H1 (cell line): Measurements from ENCODE around the gene KIF5A. TPM values are rescaled to one million over a fixed set of nuclear protein-coding genes. Genes with fewer than 3 reads are reported as not detected.

Source experiments
- CTCF ChIA-PET: fragments of 300-600 bp; sonication (Branson Sonifier 250); formaldehyde crosslinking; loops from one replicate; lab custom pipeline; 2021; ENCODE audit not compliant: partially characterized antibody; lab: Charles Lee
- POLR2A ChIA-PET: fragments of 300-600 bp; sonication (Branson Sonifier 250); formaldehyde crosslinking; loops from one replicate; lab custom pipeline; 2021; ENCODE audit warnings: inconsistent platforms; ENCODE audit not compliant: partially characterized antibody; lab: Charles Lee
- DNase-seq, 2 experiments: peaks; one replicate each; pipeline versions ENCODE4 v3.0.0 to v3.0.0-alpha.2; 2010 to 2022; ENCODE audit warnings: low spot score in 2 of 2, low read depth in 1 of 2, mixed read lengths in 1 of 2
- FAIRE-seq: peaks from 2 replicates; lab custom pipeline; 2011; peaks lifted over from hg19 to GRCh38; lab: Jason Lieb, UNC
- H2AFZ ChIP-seq: 2 replicates; pipeline ENCODE4 v1.8.1; 2012; ENCODE audit warnings: low read length, inconsistent platforms
- H2AK5ac ChIP-seq: 2 replicates; pipeline ENCODE4 v1.6.1; 2013; ENCODE audit warnings: low read depth, low read length
- H2BK120ac ChIP-seq: replicated peaks from 2 replicates; pipeline ENCODE3; 2013; ENCODE audit warnings: low read depth, low read length, inconsistent platforms
- H2BK12ac ChIP-seq: 2 replicates; pipeline ENCODE4 v1.6.1; 2013; ENCODE audit warnings: low read depth, low read length
- H2BK15ac ChIP-seq: 2 replicates; pipeline ENCODE4 v1.6.1; 2013; ENCODE audit warnings: low read length
- H2BK20ac ChIP-seq: 2 replicates; pipeline ENCODE4 v1.6.1; 2013; ENCODE audit warnings: low read length
- H2BK5ac ChIP-seq: 2 replicates; pipeline ENCODE4 v1.6.1; 2013; ENCODE audit warnings: low read depth, low read length
- H3K14ac ChIP-seq: 2 replicates; pipeline ENCODE4 v1.6.1; 2013; ENCODE audit warnings: inconsistent platforms; ENCODE audit not compliant: insufficient read length
- H3K18ac ChIP-seq: 2 replicates; pipeline ENCODE4 v1.6.1; 2013; ENCODE audit warnings: low read length; ENCODE audit errors: extremely low read depth
- H3K23ac ChIP-seq: 2 replicates; pipeline ENCODE4 v1.6.1; 2013; ENCODE audit warnings: inconsistent platforms; ENCODE audit not compliant: insufficient read length
- H3K23me2 ChIP-seq: 2 replicates; pipeline ENCODE4 v1.6.1; 2013; ENCODE audit warnings: low read depth, low read length
- H3K27ac ChIP-seq: 2 replicates; pipeline ENCODE4 v1.6.1; 2011; ENCODE audit warnings: low read depth, low read length, inconsistent platforms
- H3K27me3 ChIP-seq, 4 experiments: replicated peaks in 1 of 4; 1 replicate in 1 of 4; 2 replicates in 3 of 4; pipeline versions ENCODE4 v1.6.1 to v1.8.1; 2011 to 2013; ENCODE audit warnings: low read length in 3 of 4, mild to moderate bottlenecking in 3 of 4, inconsistent platforms in 2 of 4, mixed read lengths in 2 of 4, moderate library complexity in 1 of 4; ENCODE audit not compliant: control insufficient read depth in 3 of 4, insufficient read depth in 3 of 4; ENCODE audit errors: extremely low read depth in 1 of 4
- H3K36me3 ChIP-seq, 4 experiments: 2 replicates each; pipeline versions ENCODE4 v1.6.1 to v1.8.1; 2011 to 2013; ENCODE audit warnings: mild to moderate bottlenecking in 4 of 4, low read length in 3 of 4, moderate library complexity in 2 of 4, control low read depth in 1 of 4, inconsistent platforms in 1 of 4; ENCODE audit not compliant: insufficient read depth in 4 of 4, control insufficient read depth in 2 of 4
- H3K4ac ChIP-seq: replicated peaks from 2 replicates; pipeline ENCODE3; 2013; ENCODE audit warnings: low read length, low read depth, mixed read lengths, inconsistent platforms; ENCODE audit not compliant: insufficient read length
- H3K4me1 ChIP-seq, 4 experiments: replicated peaks in 1 of 4; 1 replicate in 1 of 4; 2 replicates in 3 of 4; pipeline versions ENCODE4 v1.6.1 to v1.8.1; 2011 to 2013; ENCODE audit warnings: low read length in 3 of 4, inconsistent platforms in 2 of 4, mixed read lengths in 1 of 4; ENCODE audit not compliant: insufficient read depth in 4 of 4, control insufficient read depth in 3 of 4
- H3K4me2 ChIP-seq, 2 experiments: 2 replicates each; pipeline versions ENCODE4 v1.6.1 to v1.8.1; 2011 to 2013; ENCODE audit warnings: low read depth in 2 of 2, low read length in 2 of 2, control low read depth in 1 of 2, inconsistent platforms in 1 of 2, mild to moderate bottlenecking in 1 of 2; ENCODE audit not compliant: insufficient read depth in 1 of 2
- H3K4me3 ChIP-seq, 4 experiments: fragments of 200-600, 300-600 bp in 1 of 4; sonication (generic), shearing (Covaris generic), sonication (Bioruptor Twin) in 1 of 4; 2 replicates each; pipeline versions ENCODE4 v1.5.1 to v1.8.1; 2011 to 2016; ENCODE audit warnings: low read length in 4 of 4, low read depth in 3 of 4, control low read depth in 2 of 4, inconsistent platforms in 2 of 4, mild to moderate bottlenecking in 2 of 4, mixed read lengths in 1 of 4, moderate library complexity in 1 of 4; ENCODE audit not compliant: insufficient read depth in 2 of 4; ENCODE audit errors: extremely low read depth in 1 of 4
- H3K56ac ChIP-seq: replicated peaks from 2 replicates; pipeline ENCODE3; 2013; ENCODE audit warnings: low read depth, mild to moderate bottlenecking, mixed read lengths, low read length, inconsistent platforms; ENCODE audit not compliant: insufficient read length
- H3K79me1 ChIP-seq: 2 replicates; pipeline ENCODE4 v1.6.1; 2013; ENCODE audit warnings: low read depth, low read length, control low read depth
- H3K79me2 ChIP-seq, 2 experiments: 2 replicates each; pipeline versions ENCODE4 v1.6.1 to v1.8.1; 2012 to 2013; ENCODE audit warnings: low read length in 2 of 2, mild to moderate bottlenecking in 2 of 2, inconsistent platforms in 1 of 2; ENCODE audit not compliant: insufficient read depth in 2 of 2, control insufficient read depth in 1 of 2
- H3K9ac ChIP-seq, 4 experiments: replicated peaks in 1 of 4; 1 replicate in 1 of 4; 2 replicates in 3 of 4; pipeline versions ENCODE4 v1.6.1 to v1.8.1; 2011 to 2013; ENCODE audit warnings: low read depth in 3 of 4, low read length in 3 of 4, control low read depth in 2 of 4, mild to moderate bottlenecking in 2 of 4, moderate library complexity in 2 of 4, inconsistent platforms in 1 of 4; ENCODE audit errors: extremely low read depth in 1 of 4
- H3K9me3 ChIP-seq, 2 experiments: 2 replicates each; pipeline versions ENCODE4 v1.6.1 to v1.8.1; 2012 to 2013; ENCODE audit warnings: mild to moderate bottlenecking in 2 of 2, moderate library complexity in 2 of 2, control low read depth in 1 of 2, inconsistent platforms in 1 of 2, low read depth in 1 of 2, low read length in 1 of 2, mixed read lengths in 1 of 2; ENCODE audit not compliant: insufficient read depth in 2 of 2
- H4K20me1 ChIP-seq, 2 experiments: replicated peaks in 1 of 2; 2 replicates each; pipeline versions ENCODE3 to v1.8.1; 2011 to 2013; ENCODE audit warnings: inconsistent platforms in 2 of 2, low read length in 2 of 2, mild to moderate bottlenecking in 1 of 2; ENCODE audit not compliant: insufficient read depth in 2 of 2, control insufficient read depth in 1 of 2
- H4K5ac ChIP-seq: 2 replicates; pipeline ENCODE4 v1.6.1; 2013; ENCODE audit warnings: low read length, low read depth, mixed read lengths, inconsistent platforms; ENCODE audit not compliant: insufficient read length
- H4K8ac ChIP-seq: 2 replicates; pipeline ENCODE4 v1.8.0; 2013; ENCODE audit warnings: mild to moderate bottlenecking, moderate library complexity, low read length, inconsistent platforms; ENCODE audit not compliant: insufficient read depth; ENCODE audit errors: extremely low read depth
- H4K91ac ChIP-seq: replicated peaks from 2 replicates; pipeline ENCODE3; 2013; ENCODE audit warnings: low read length, mixed read lengths, inconsistent platforms; ENCODE audit not compliant: insufficient read length
- CHD1 ChIP-seq: IDR thresholded peaks from 2 replicates; pipeline ENCODE4 v1.6.1; 2012; ENCODE audit warnings: low read depth, low read length, improper control_type of control experiment
- CREB1 ChIP-seq: IDR thresholded peaks from 2 replicates; pipeline ENCODE4 v1.6.1; 2012; ENCODE audit warnings: inconsistent platforms
- E2F6 ChIP-seq: IDR thresholded peaks from 2 replicates; pipeline ENCODE4 v1.6.1; 2012; ENCODE audit warnings: inconsistent platforms
- FOSL1 ChIP-seq: IDR thresholded peaks from 2 replicates; pipeline ENCODE4 v1.6.1; 2011; ENCODE audit warnings: mild to moderate bottlenecking, low read depth, low read length, moderate library complexity; ENCODE audit not compliant: insufficient read depth
- JUND ChIP-seq: IDR thresholded peaks from 2 replicates; pipeline ENCODE4 v1.6.1; 2011; ENCODE audit warnings: mild to moderate bottlenecking, improper control_type of control experiment, low read length
- PHF8 ChIP-seq: fragments of 200-600 bp; sonication (generic); conservative IDR thresholded peaks from 2 replicates; pipeline ENCODE4 v1.7.1; 2012; ENCODE audit warnings: low read depth, mild to moderate bottlenecking, inconsistent platforms, low read length, moderate library complexity
- RAD21 ChIP-seq, 2 experiments: IDR thresholded peaks in 1 of 2; conservative IDR thresholded peaks in 1 of 2; 2 replicates each; pipeline ENCODE4 v1.6.1; 2011; ENCODE audit warnings: low read depth in 2 of 2, low read length in 2 of 2, improper control_type of control experiment in 1 of 2, inconsistent platforms in 1 of 2, mild to moderate bottlenecking in 1 of 2, moderate library complexity in 1 of 2
- SUZ12 ChIP-seq: fragments of 200-600 bp; sonication (generic); IDR thresholded peaks from 2 replicates; pipeline ENCODE4 v1.6.1; 2012; ENCODE audit warnings: mild to moderate bottlenecking, inconsistent platforms, low read length, moderate library complexity, mixed read lengths
- TCF12 ChIP-seq: IDR thresholded peaks from 2 replicates; pipeline ENCODE4 v1.6.1; 2011; ENCODE audit warnings: low read depth, mild to moderate bottlenecking, low read length
- TEAD4 ChIP-seq: IDR thresholded peaks from 2 replicates; pipeline ENCODE4 v1.6.1; 2012; ENCODE audit warnings: low read depth, low read length, inconsistent platforms, mixed read lengths
- WGBS, 2 experiments: shearing (Covaris generic) in 1 of 2; methylation state at CpG; one replicate each; pipeline versions ENCODE4 v1.1.6 to v1.1.7; 2013 to 2015; ENCODE audit warnings: low lambda C conversion rate in 2 of 2, mixed read lengths in 2 of 2, inconsistent platforms in 1 of 2, low coverage in 1 of 2, missing lambda C conversion rate in 1 of 2; ENCODE audit not compliant: insufficient replicate concordance in 2 of 2, insufficient coverage in 1 of 2, insufficient read length in 1 of 2; ENCODE audit errors: extremely low coverage in 1 of 2, missing lambda C conversion rate in 1 of 2; 5-methylcytosine and 5-hydroxymethylcytosine counted together
- polyA plus RNA-seq, 7 experiments: library from polyadenylated mRNA; depleted of rRNA in 3 of 7; stranded (reverse) in 5 of 7; unstranded in 2 of 7; fragments of >200 nt in 5 of 7; fragments of 200-250 nt in 2 of 7; gene quantifications; 1 replicate in 5 of 7; 2 replicates in 1 of 7; 4 replicates in 1 of 7; pipeline versions ENCODE4 v1.2.1 to v1.2.3, GENCODE V29; 2011 to 2013; ENCODE audit warnings: missing spikeins in 2 of 7, mixed read lengths in 2 of 7
- total RNA-seq: library from RNA; stranded (reverse); fragmentation: NEBNext Ultra II Directional; extraction: Animal tissue kit (Norgen Biotek cat#: 25700); gene quantifications from 2 replicates; pipeline ENCODE4 v1.2.1, GENCODE V29; 2021

Gene KIF5A
- total and polyA plus RNA-seq, 2 of the 8 experiments (the other 6 are each of a cell fraction or from before 2014, with no cell fraction given), result 10.7 to 21.9 TPM

GRCh38 chr12:57627501-57628279 lies 77.8 kb downstream of the KIF5A start:
- no peak overlapping the region for H3K9ac ChIP-seq
- peak overlapping the region; percentile 99; the same call in 1 of the 2 replicates for H2BK15ac ChIP-seq
- peak overlapping the region; percentile 32 for H3K18ac ChIP-seq
- ChIA-PET CTCF (interaction anchor here (0.6 to 10.7 kb wide), 16 partner anchors 9 to 133 kb away, joined by 3 to 201 read pairs (median 4); partner anchors contain the start of gene PIP4K2C), POLR2A (interaction anchor here (0.9 to 1.9 kb wide), 6 partner anchors 17 to 117 kb away, joined by 3 to 12 read pairs (median 4); partner anchors contain the start of genes ARHGEF25 and TSPAN31)
- no peak overlapping the region for H3K56ac ChIP-seq
- no peak overlapping the region for H3K23ac ChIP-seq
- no peak overlapping the region for H3K27ac ChIP-seq
- peaks cover 6% of the 10 kb centered on the region; the same call in 1 of the 2 replicates for H3K23me2 ChIP-seq
- no peak overlapping the region for H2AFZ ChIP-seq
- peak in 1 of 2 experiments; percentile 73 for DNase-seq
- H4K91ac ChIP-seq, result peak overlapping the region; percentile 48
- no peak overlapping the region for H3K14ac ChIP-seq
- peak overlapping the region; percentile 2 to 53 (median 32); a peak in 5 of 8 replicates for H3K4me3 ChIP-seq
- peak overlapping the region; percentile 80; the same call in 1 of the 2 replicates for H2BK20ac ChIP-seq
- no peak overlapping the region; the same call in 1 of the 2 replicates for H4K8ac ChIP-seq
- H3K4ac ChIP-seq, result no peak overlapping the region
- no peaks in the 10 kb centered on the region; a peak in 1 of 8 replicates for H3K36me3 ChIP-seq
- no peaks in the 10 kb centered on the region for H3K9me3 ChIP-seq
- H2BK120ac ChIP-seq, result no peak overlapping the region
- no peak overlapping the region for H4K5ac ChIP-seq
- no peak for FAIRE-seq
- H3K79me1 ChIP-seq, result 0 out of 2 replicates have a peak, but pooled peaks cover 2% of the 10 kb centered on the region
- 6% methylated on average over 41 of the region's 67 CpGs; no CpG with 5 or more reads in 1 of the 2 experiments for WGBS, 2 experiments
- H4K20me1 ChIP-seq, result peaks cover 2 to 19% of the 10 kb centered on the region in 2 experiments
- H3K4me1 ChIP-seq, result peaks cover 0 to 20% (median 16%) of the 10 kb centered on the region in 4 experiments; a peak in 6 of 7 replicates
- peak overlapping the region; percentile 71 to 73 for H3K4me2 ChIP-seq
- peak overlapping the region; percentile 66; the same call in 1 of the 2 replicates for H2BK5ac ChIP-seq
- H2AK5ac ChIP-seq, result no peak overlapping the region
- peaks cover 92 to 100% (median 99%) of the 10 kb centered on the region in 4 experiments for H3K27me3 ChIP-seq
- peak overlapping the region; percentile 90; the same call in 1 of the 2 replicates for H2BK12ac ChIP-seq
- H3K79me2 ChIP-seq, result no peaks in the 10 kb centered on the region
- TF ChIP-seq CHD1 (no peak), TCF12 (no peak), PHF8 (no peak), JUND (no peak), SUZ12 (peak; percentile 98), CREB1 (no peak), TEAD4 (no peak), FOSL1 (no peak), RAD21 (IDR thresholded peaks at IDR 0.05 in 1 of 2, conservative IDR thresholded peaks at IDR 0.05 in 1 of 2; ENCODE audit: low read depth in 2 of 2, low read length in 2 of 2) (peak; percentile 36 to 41), E2F6 (peak; percentile 49)
